Endothelial cell (in vitro differentiated cells): ENCODE data around the gene PSMA4. TPM values are rescaled to one million over a fixed set of nuclear protein-coding genes. Genes with fewer than 3 reads are reported as not detected.
A peak's percentile ranks its signal among the peaks of the same experiment; 100 is the strongest.
"Not testable (repeated sequence)": the region's sequence is repeated elsewhere in the genome, so short reads cannot be mapped to it uniquely, and the experiment has no call there.

ENCODE experiments used
- DNase-seq: peaks from one replicate; pipeline ENCODE4 v3.0.0; 2021; ENCODE audit warnings: low spot score
- H3K27ac Mint-ChIP-seq: one replicate; pipeline ENCODE4 v1.8.0; 2021; ENCODE audit warnings: mixed read lengths, inconsistent platforms; ENCODE audit not compliant: unreplicated experiment
- H3K27me3 Mint-ChIP-seq: one replicate; pipeline ENCODE4 v1.8.0; 2021; ENCODE audit warnings: mild to moderate bottlenecking, moderate library complexity, mixed read lengths, inconsistent platforms; ENCODE audit not compliant: unreplicated experiment
- H3K36me3 Mint-ChIP-seq: one replicate; pipeline ENCODE4 v1.8.0; 2021; ENCODE audit warnings: mild to moderate bottlenecking, low read depth, mixed read lengths, inconsistent platforms; ENCODE audit not compliant: unreplicated experiment
- H3K4me1 Mint-ChIP-seq: one replicate; pipeline ENCODE4 v1.8.0; 2021; ENCODE audit warnings: mild to moderate bottlenecking, mixed read lengths, inconsistent platforms; ENCODE audit not compliant: unreplicated experiment
- H3K4me3 Mint-ChIP-seq: one replicate; pipeline ENCODE4 v1.8.0; 2021; ENCODE audit warnings: mild to moderate bottlenecking, mixed read lengths, inconsistent platforms; ENCODE audit not compliant: unreplicated experiment
- H3K9me3 Mint-ChIP-seq: one replicate; pipeline ENCODE4 v1.8.0; 2021; ENCODE audit warnings: mixed read lengths, inconsistent platforms; ENCODE audit not compliant: unreplicated experiment
- total RNA-seq: library from RNA; stranded (reverse); fragmentation: NEBNext Ultra II Directional; extraction: Animal tissue kit (Norgen Biotek cat#: 25700); gene quantifications from one replicate; pipeline ENCODE4 v1.2.1, GENCODE V29; 2021; ENCODE audit not compliant: unreplicated experiment
- TF ChIP-seq, protein P1 (sequence below): fragments of 200-600 bp; sonication (generic); IDR thresholded peaks from one replicate; pipeline ENCODE4 v1.5.0; 2021; ENCODE audit warnings: antibody characterized with exemption; ENCODE audit not compliant: unreplicated experiment

The PSMA4 gene
- total RNA-seq, 1 donor from 2014 or later = 169 TPM

DNA sequence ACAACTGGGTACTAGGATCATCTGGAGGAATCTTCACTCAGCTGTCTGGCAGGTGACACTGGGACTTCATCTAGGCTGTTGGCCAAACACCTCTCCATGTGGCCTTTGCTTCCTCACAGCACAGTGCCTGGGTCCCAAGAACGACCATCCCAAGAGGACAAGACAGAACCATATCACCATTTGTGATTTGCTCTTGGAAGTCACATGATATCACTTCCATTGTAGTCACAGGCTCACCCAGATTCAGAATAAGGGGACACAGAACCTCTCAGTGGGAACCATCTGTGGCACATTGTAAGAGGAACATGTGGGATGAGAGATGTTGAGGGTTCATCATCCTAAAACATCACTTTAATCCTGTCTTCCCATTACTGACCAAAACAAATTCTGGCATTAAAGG lies 1.9 kb upstream of the PSMA4 start:
- no peaks in the 10 kb centered on the region for H3K27me3 Mint-ChIP-seq
- H3K27ac Mint-ChIP-seq = no peak overlapping the region
- no peak overlapping the region for H3K4me3 Mint-ChIP-seq
- H3K9me3 Mint-ChIP-seq = no peaks in the 10 kb centered on the region
- TF ChIP-seq, protein P1, sequence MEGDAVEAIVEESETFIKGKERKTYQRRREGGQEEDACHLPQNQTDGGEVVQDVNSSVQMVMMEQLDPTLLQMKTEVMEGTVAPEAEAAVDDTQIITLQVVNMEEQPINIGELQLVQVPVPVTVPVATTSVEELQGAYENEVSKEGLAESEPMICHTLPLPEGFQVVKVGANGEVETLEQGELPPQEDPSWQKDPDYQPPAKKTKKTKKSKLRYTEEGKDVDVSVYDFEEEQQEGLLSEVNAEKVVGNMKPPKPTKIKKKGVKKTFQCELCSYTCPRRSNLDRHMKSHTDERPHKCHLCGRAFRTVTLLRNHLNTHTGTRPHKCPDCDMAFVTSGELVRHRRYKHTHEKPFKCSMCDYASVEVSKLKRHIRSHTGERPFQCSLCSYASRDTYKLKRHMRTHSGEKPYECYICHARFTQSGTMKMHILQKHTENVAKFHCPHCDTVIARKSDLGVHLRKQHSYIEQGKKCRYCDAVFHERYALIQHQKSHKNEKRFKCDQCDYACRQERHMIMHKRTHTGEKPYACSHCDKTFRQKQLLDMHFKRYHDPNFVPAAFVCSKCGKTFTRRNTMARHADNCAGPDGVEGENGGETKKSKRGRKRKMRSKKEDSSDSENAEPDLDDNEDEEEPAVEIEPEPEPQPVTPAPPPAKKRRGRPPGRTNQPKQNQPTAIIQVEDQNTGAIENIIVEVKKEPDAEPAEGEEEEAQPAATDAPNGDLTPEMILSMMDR = no peak
- peaks cover 15% of the 10 kb centered on the region for H3K4me1 Mint-ChIP-seq
- DNase-seq = no peak
- H3K36me3 Mint-ChIP-seq = peaks cover 3% of the 10 kb centered on the region

DNA sequence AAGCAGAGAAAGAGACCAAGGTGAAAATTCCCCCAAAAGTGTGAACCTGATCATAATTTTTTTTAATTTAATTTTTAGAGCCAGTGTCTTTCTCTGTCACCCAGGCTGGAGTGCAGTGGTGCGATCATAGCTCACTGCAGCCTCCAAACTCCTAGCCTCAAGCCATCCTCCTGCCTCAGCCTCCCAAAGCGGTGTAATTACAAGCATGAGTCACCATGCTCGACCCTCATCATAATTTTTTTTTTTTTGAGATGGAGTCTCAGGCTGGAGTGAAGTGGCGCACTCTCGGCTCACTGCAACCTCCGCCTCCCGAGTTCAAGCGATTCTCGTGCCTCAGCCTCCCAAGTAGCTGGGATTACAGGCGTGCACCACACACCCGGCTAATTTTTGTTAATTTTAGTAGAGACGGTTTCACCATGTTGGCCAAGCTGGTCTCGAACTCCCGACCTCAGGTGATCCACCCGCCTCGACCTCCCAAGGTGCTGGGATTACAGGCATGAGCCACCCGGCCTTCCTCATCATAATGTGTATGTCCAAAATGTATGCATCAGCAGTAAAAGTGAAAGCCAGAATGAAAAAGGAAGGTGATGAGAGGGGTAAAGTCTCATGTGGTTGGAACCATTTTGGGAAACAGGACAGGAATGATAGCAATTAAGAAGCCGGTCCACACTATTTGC lies 642 bp upstream of the PSMA4 start:
- not testable (repeated sequence) for H3K36me3 Mint-ChIP-seq, H3K27me3 Mint-ChIP-seq, DNase-seq, H3K9me3 Mint-ChIP-seq
- H3K4me3 Mint-ChIP-seq = peak overlapping the region; percentile 99
- H3K4me1 Mint-ChIP-seq = peaks cover 15% of the 10 kb centered on the region
- peak overlapping the region; percentile 98 for H3K27ac Mint-ChIP-seq

DNA sequence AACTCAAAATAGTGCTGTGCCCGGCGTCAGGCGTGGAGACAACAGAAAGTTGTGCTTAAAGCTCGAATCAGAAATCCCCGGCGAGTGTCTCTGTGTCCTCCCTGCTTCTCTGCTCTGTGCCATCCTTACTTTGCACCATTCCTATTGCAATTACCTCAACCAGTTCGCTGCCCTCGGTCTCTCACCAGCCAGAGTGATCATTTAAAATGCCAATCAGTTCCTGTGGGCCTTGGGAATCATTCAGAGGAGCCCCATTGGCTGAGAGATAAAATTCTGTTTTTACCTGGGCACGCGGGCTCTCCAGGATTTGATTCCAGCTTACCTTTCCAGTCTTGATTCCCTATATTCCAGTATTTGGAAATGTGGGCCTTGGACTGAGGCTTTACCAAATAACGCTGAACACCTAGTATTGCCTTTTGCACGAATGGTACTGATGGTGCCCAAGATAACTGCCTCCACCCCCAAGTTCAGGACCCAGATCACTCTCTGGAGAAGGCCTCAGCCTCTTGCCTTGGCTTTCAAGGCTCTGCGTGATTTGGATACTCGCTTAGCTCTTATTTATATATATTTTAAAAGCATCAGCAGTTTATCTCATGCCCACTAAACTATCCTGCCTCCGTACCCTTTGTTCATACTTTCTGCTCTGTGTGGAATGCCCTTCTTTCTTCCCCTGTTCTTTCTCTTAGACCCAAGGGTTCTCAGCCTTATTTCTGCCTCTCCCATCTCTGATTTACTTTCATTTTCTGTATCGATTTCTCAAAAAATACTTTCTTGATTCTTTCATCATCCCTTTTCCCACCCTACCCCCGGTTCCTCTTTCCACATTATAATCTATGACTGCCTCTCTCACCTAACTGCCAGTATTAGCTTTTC lies 863 bp downstream of the PSMA4 start:
- H3K4me3 Mint-ChIP-seq = peak overlapping the region; percentile 99
- H3K36me3 Mint-ChIP-seq = peaks cover 10% of the 10 kb centered on the region
- H3K27ac Mint-ChIP-seq = peak overlapping the region; percentile 98
- no peak for DNase-seq
- peaks cover 15% of the 10 kb centered on the region for H3K4me1 Mint-ChIP-seq
- TF ChIP-seq, protein P1 = no peak
- no peaks in the 10 kb centered on the region for H3K9me3 Mint-ChIP-seq
- no peaks in the 10 kb centered on the region for H3K27me3 Mint-ChIP-seq

DNA sequence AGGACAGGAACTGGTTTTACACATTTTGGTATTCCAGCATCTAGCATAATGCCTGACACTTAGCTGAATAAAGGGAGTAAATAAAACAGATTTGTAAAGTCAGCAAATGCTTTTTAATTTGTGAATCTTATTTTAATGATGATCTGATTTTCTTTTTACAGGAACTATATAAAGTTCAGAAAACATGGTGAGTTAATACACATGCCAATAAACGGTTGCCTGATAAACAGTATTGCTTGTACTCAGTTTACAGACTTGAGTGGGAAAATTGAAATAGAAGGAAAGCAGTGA lies 1.4 kb downstream of the PSMA4 start:
- no peak for DNase-seq
- peaks cover 15% of the 10 kb centered on the region for H3K4me1 Mint-ChIP-seq
- H3K4me3 Mint-ChIP-seq = peak overlapping the region; percentile 99
- no peaks in the 10 kb centered on the region for H3K9me3 Mint-ChIP-seq
- H3K36me3 Mint-ChIP-seq = peaks cover 10% of the 10 kb centered on the region
- no peaks in the 10 kb centered on the region for H3K27me3 Mint-ChIP-seq
- TF ChIP-seq, protein P1 = no peak
- H3K27ac Mint-ChIP-seq = peak overlapping the region; percentile 98

DNA sequence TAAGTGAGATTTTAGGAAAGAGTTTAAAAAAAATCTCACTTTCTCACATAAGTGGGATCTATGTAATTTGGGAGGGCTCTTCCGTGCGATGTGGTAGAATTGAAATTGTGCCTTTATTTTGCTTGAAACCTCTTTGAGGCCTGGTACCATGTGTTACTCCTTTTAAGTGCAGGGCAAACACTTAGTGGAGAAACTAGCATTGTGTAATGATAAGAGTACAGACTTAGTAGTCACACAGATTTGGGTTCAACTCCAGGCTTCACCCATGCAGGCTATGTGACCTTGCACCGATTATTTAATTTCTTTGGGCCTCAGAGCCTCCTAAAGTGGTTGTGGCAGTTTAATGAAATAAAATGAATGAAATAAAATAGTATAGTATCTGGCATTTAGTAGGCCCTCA lies 2.4 kb downstream of the PSMA4 start:
- no peak overlapping the region for H3K27ac Mint-ChIP-seq
- TF ChIP-seq, protein P1 = no peak
- H3K4me3 Mint-ChIP-seq = no peak overlapping the region
- H3K27me3 Mint-ChIP-seq = no peaks in the 10 kb centered on the region
- H3K36me3 Mint-ChIP-seq = peaks cover 10% of the 10 kb centered on the region
- H3K4me1 Mint-ChIP-seq = peaks cover 15% of the 10 kb centered on the region
- no peaks in the 10 kb centered on the region for H3K9me3 Mint-ChIP-seq
- no peak for DNase-seq
